ENCODE measurements around the gene CYRIA.

CYRIA gene

DNA sequence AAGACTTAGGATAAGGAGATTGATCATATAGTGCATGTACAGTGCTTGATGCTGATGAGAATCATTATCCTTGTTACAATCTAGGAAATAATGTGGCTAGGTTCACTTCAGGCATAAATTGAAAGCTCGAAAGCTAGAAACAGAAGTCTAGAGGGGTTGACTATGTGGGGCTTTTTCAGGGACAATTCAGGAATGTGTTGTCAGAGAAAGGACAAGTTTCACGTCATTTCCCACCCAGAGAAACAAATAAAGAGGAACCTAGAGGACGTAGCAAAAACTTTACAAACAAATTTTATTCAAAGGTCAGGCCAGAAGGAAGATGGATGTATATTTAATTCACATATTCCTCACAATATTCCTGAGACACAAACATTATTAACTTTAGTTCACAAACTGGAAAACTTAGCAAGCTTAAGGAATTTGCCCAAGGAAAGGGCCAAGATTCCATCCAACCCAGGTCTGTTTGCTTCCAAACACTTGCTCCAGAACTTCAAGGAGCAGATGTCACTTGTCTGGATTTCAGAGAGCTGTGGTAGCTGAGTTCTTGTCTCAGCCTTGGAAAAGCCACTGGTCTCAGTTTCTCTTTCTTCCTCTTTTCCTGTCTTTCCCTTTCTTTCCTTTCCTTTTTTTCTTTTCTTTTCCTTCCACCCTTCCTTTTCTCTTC, 7.4 kb downstream of the CYRIA start:
- Histone ChIP-seq H3K4me2 (ENCODE audit: low read length) (no peak overlapping the region), H3K79me2 (no peaks in the 10 kb centered on the region), H3K9ac (no peak overlapping the region), H3K4me1 (no peaks in the 10 kb centered on the region), H3K36me3 (ENCODE audit: control insufficient read depth, insufficient read depth, low read length) (no peaks in the 10 kb centered on the region), H2AFZ (no peak overlapping the region), H3K9me3 (ENCODE audit: control insufficient read depth, low read length) (no peaks in the 10 kb centered on the region), H3K27me3 (ENCODE audit: control insufficient read depth, insufficient read depth, low read length) (no peaks in the 10 kb centered on the region), H3K27ac (no peak overlapping the region), H3K4me3 (ENCODE audit: low read depth, low read length) (no peak overlapping the region)
- no peak for TF ChIP-seq CTCF (IDR thresholded peaks at IDR 0.05)

- no peak for TF ChIP-seq CTCF (IDR thresholded peaks at IDR 0.05)
- Histone ChIP-seq H2AFZ (no peak overlapping the region), H3K79me2 (no peaks in the 10 kb centered on the region), H3K27me3 (ENCODE audit: control insufficient read depth, insufficient read depth, low read length) (no peaks in the 10 kb centered on the region), H3K36me3 (ENCODE audit: control insufficient read depth, insufficient read depth, low read length) (no peaks in the 10 kb centered on the region), H3K4me1 (no peaks in the 10 kb centered on the region), H3K27ac (no peak overlapping the region), H3K4me3 (ENCODE audit: low read depth, low read length) (no peak overlapping the region), H3K9me3 (ENCODE audit: control insufficient read depth, low read length) (no peaks in the 10 kb centered on the region), H3K9ac (no peak overlapping the region), H3K4me2 (ENCODE audit: low read length) (no peak overlapping the region)
Measured at GRCh38 chr2:16657671-16658070, 8.0 kb downstream of the CYRIA start.

DNA sequence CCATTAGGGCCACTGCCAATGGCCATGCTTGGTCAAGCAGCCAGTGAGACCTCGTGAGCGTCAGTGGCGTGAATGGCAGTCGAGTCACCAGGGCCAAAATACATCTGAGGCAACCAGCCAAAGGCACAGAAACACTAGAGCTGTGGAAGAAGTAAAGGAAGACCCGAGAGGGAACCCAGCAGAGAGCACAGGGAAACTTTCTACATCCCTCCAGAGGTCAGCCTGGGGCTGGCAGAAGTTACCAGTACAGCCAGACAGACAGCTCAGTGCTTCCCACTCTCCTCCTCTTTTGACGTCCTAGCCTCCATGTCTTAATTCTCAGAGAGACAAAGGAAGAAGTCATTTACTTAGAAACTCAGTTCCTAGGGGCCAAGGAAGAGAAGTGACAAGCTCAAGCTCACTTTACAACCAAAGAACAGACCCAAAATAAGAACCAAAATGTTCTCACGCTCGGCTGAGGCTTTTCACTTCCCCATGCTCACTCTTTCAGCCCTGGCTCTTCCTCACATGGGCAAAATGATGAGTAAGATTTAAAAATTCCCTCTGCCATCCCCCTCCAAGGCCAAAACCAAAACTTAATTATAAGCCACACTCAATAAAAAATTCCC, 8.7 kb downstream of the CYRIA start:
- Histone ChIP-seq H3K36me3 (ENCODE audit: control insufficient read depth, insufficient read depth, low read length) (no peaks in the 10 kb centered on the region), H3K9ac (no peak overlapping the region), H3K79me2 (no peaks in the 10 kb centered on the region), H3K4me2 (ENCODE audit: low read length) (no peak overlapping the region), H3K4me3 (ENCODE audit: low read depth, low read length) (no peak overlapping the region), H3K4me1 (no peaks in the 10 kb centered on the region), H3K27me3 (ENCODE audit: control insufficient read depth, insufficient read depth, low read length) (no peaks in the 10 kb centered on the region), H2AFZ (no peak overlapping the region), H3K27ac (peak overlapping the region; percentile 39), H3K9me3 (ENCODE audit: control insufficient read depth, low read length) (no peaks in the 10 kb centered on the region)
- TF ChIP-seq CTCF (IDR thresholded peaks at IDR 0.05) = no peak

DNA sequence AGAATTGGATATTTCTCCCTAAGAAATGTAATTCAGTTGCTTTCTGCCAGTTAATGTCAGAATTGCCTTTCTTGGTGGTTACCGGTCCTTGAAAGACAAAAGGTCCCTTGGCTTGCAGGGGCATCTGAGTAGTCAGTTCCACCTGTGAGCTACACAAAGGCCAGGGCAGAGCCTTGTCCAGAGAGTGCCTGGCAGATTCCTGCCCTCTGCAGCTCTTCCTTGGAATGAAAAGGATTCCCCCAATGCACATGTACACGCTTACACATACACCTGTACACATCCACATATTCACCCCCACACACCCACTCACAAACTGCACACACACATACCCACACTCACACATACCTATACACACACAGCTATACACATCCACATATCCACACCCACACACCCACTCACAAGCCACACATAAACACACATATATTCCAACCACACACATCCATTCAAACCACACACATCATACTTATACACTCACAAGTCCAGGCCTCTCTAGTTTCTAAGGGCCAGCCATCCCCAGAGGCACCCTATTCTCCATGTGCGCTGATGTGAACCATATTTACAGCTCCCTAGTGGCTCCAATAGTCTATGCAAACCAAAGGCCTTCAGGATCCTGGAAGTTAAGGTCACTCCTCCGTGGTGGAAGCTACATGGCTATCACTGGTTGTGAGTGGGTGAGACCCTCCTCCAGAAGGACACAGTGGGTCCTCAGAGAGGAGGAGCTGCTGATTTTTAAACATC, 9.6 kb downstream of the CYRIA start:
- no peak overlapping the region for H3K4me2 ChIP-seq (ENCODE audit: low read length)
- no peak for TF ChIP-seq CTCF (IDR thresholded peaks at IDR 0.05)
- no peaks in the 10 kb centered on the region for H3K79me2 ChIP-seq
- no peaks in the 10 kb centered on the region for H3K4me1 ChIP-seq
- H3K9me3 ChIP-seq (ENCODE audit: control insufficient read depth, low read length) = no peaks in the 10 kb centered on the region
- H3K36me3 ChIP-seq (ENCODE audit: control insufficient read depth, insufficient read depth, low read length) = no peaks in the 10 kb centered on the region
- no peak overlapping the region for H3K4me3 ChIP-seq (ENCODE audit: low read depth, low read length)
- no peak overlapping the region for H3K9ac ChIP-seq
- H3K27me3 ChIP-seq (ENCODE audit: control insufficient read depth, insufficient read depth, low read length) = no peaks in the 10 kb centered on the region
- peak overlapping the region; percentile 39 for H3K27ac ChIP-seq
- H2AFZ ChIP-seq = no peak overlapping the region

Measured in parathyroid adenoma (tissue), 2 donors.